B cell (primary cell): ENCODE measurements around the gene ERP27.

Experiments used
- CTCF ChIP-seq: fragments of 200-600 bp; IDR thresholded peaks from one replicate; pipeline ENCODE4 v1.8.0; 2022; ENCODE audit warnings: antibody characterized with exemption, mild to moderate bottlenecking
- EZH2 ChIP-seq: IDR thresholded peaks from 2 replicates; pipeline ENCODE4 v1.6.1; 2012; ENCODE audit warnings: borderline replicate concordance, low read depth, mild to moderate bottlenecking, moderate library complexity, low read length; ENCODE audit not compliant: insufficient read depth, poor library complexity, severe bottlenecking

GRCh38 chr12:14961466-14962152 is 23.3 kb upstream of the ERP27 start, which contains the start of gene ARHGDIB:
- TF ChIP-seq EZH2 (no peak), CTCF (no peak)
